CD4-positive, alpha-beta memory T cell (primary cell): ENCODE results near the gene EDDM13. TPM values are rescaled to one million over a fixed set of nuclear protein-coding genes. Genes with fewer than 3 reads are reported as not detected.
A peak's percentile ranks its signal among the peaks of the same experiment; 100 is the strongest.
"Not testable (repeated sequence)": the region's sequence is repeated elsewhere in the genome, so short reads cannot be mapped to it uniquely, and the experiment has no call there.

Experiments
- CTCF ChIA-PET: fragments of 350-600 bp; sonication (Branson Sonifier 250); formaldehyde crosslinking; loops from one replicate; lab custom pipeline; 2021; ENCODE audit warnings: inconsistent platforms; ENCODE audit not compliant: partially characterized antibody; lab: Charles Lee
- POLR2A ChIA-PET: fragments of 350-600 bp; sonication (Branson Sonifier 250); formaldehyde crosslinking; loops from one replicate; lab custom pipeline; 2021; ENCODE audit not compliant: partially characterized antibody; lab: Charles Lee
- DNase-seq, 5 donors: peaks; one replicate each; pipeline versions ENCODE4 v3.0.0 to v3.0.0-alpha.2; 2020 to 2022; ENCODE audit warnings: mixed read lengths in 1 of 5
- H3K27ac ChIP-seq: one replicate; pipeline ENCODE4 v1.7.0; 2013; ENCODE audit warnings: low read depth, low read length
- H3K27me3 ChIP-seq: 2 replicates; pipeline ENCODE4 v1.7.0; 2013; ENCODE audit warnings: mild to moderate bottlenecking, low read length, moderate library complexity; ENCODE audit not compliant: insufficient read depth
- H3K36me3 ChIP-seq: 2 replicates; pipeline ENCODE4 v1.7.0; 2013; ENCODE audit warnings: mild to moderate bottlenecking, low read length, moderate library complexity; ENCODE audit not compliant: insufficient read depth
- H3K4me1 ChIP-seq: 2 replicates; pipeline ENCODE4 v1.7.0; 2013; ENCODE audit warnings: mild to moderate bottlenecking, low read length, moderate library complexity; ENCODE audit not compliant: insufficient read depth
- H3K4me3 ChIP-seq, 2 donors: one replicate each; pipeline ENCODE4 v1.7.0; 2013; ENCODE audit warnings: low read length in 2 of 2, mild to moderate bottlenecking in 1 of 2
- H3K9me3 ChIP-seq, 2 donors: one replicate each; pipeline ENCODE4 v1.7.0; 2013; ENCODE audit warnings: low read length in 2 of 2, control low read depth in 1 of 2; ENCODE audit not compliant: control insufficient read depth in 1 of 2
- H3K27ac Mint-ChIP-seq, 7 donors: one replicate each; pipeline ENCODE4 v1.8.0; 2020 to 2021; ENCODE audit warnings: mixed read lengths in 7 of 7, mild to moderate bottlenecking in 6 of 7, inconsistent platforms in 3 of 7, moderate library complexity in 3 of 7
- H3K27me3 Mint-ChIP-seq, 2 donors: one replicate each; pipeline ENCODE4 v1.8.0; 2020 to 2021; ENCODE audit warnings: mixed read lengths in 2 of 2
- H3K36me3 Mint-ChIP-seq, 2 donors: one replicate each; pipeline ENCODE4 v1.8.0; 2020 to 2021; ENCODE audit warnings: mixed read lengths in 2 of 2, inconsistent platforms in 1 of 2, mild to moderate bottlenecking in 1 of 2
- H3K4me1 Mint-ChIP-seq, 4 donors: one replicate each; pipeline ENCODE4 v1.8.0; 2020 to 2021; ENCODE audit warnings: mixed read lengths in 4 of 4, mild to moderate bottlenecking in 1 of 4
- H3K4me3 Mint-ChIP-seq, 8 donors: one replicate each; pipeline ENCODE4 v1.8.0; 2020 to 2021; ENCODE audit warnings: mixed read lengths in 8 of 8, mild to moderate bottlenecking in 7 of 8, moderate library complexity in 6 of 8, inconsistent platforms in 3 of 8
- H3K9me3 Mint-ChIP-seq, 8 donors: one replicate each; pipeline ENCODE4 v1.8.0; 2020 to 2021; ENCODE audit warnings: mixed read lengths in 8 of 8, mild to moderate bottlenecking in 5 of 8, inconsistent platforms in 3 of 8, moderate library complexity in 1 of 8
- intact Hi-C: fragments of 100-400 bp; cut with micrococcal nuclease; formaldehyde crosslinking; loops from one replicate; pipeline ENCODE4 v1.15.1; 2023
- polyA plus RNA-seq, 2 donors: library from polyadenylated mRNA; unstranded; fragments of 300-500 nt; fragmentation: Illumina TruSeq; gene quantifications; one replicate each; pipeline ENCODE4 v1.2.3, GENCODE V29; 2021
- total RNA-seq, 2 experiments: library from RNA; stranded (reverse); gene quantifications; one replicate each; pipeline ENCODE4 v1.2.3, GENCODE V29; 2021

EDDM13 gene
- total RNA-seq (not detected), polyA plus RNA-seq (1 to 10 TPM in 1 of 2 donors, not detected in 1; 1.6 TPM)

- Histone ChIP-seq H3K27me3 (no peaks in the 10 kb centered on the region), H3K27ac (no peak within 1 kb of the TSS), H3K4me1 (no peaks in the 10 kb centered on the region), H3K9me3 (peaks cover 0 to 4% of the 10 kb centered on the region in 2 donors), H3K36me3 (no peaks in the 10 kb centered on the region), H3K4me3 (no peak within 1 kb of the TSS)
- Mint-ChIP-seq H3K27ac (no peak within 1 kb of the TSS), H3K4me1 (no peaks in the 10 kb centered on the region), H3K36me3 (peaks cover under 1 to 25% of the 10 kb centered on the region in 2 donors), H3K9me3 (peaks cover 0 to 2% (median 0%) of the 10 kb centered on the region in 8 donors), H3K4me3 (no peak within 1 kb of the TSS), H3K27me3 (no peaks in the 10 kb centered on the region)
- ChIA-PET CTCF (interaction anchor here (1.0 to 1.5 kb wide), 2 partner anchors 11 to 18 kb away, joined by 3 to 4 read pairs; no protein-coding TSS in a partner anchor), POLR2A (no interaction called here)
- intact Hi-C loops = no loop called here
- no peak for DNase-seq
These were observed at the start of gene EDDM13 for GRCh38 chr19:56272161-56272798. Gene EDDM13, plus strand, starts transcription at chr19:56272748. Its CDS starts 87 bp downstream, at chr19:56272835.

DNA sequence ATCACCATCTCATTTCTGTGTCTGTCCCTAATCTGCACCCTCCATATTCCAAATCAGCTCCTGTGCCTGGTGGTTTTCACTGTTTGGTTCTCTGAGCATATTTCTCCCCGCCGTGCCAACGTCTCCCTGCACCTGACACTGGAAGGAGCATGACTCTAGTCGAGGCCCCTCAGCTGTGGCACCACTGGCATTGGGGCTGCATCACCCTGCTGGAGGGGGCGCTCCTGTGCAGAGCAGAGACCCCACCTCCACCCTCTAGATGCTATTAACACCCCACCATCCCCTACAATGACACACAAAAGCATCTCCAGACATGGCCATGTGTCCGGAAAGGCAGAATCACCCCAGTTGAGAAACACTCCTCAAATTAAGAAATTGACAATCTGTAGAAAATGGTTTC is 49.6 kb upstream of the EDDM13 start:
- Mint-ChIP-seq H3K27me3 (peaks cover 2% of the 10 kb centered on the region in 2 donors), H3K36me3 (peaks cover 25 to 28% of the 10 kb centered on the region in 2 donors), H3K4me1 (peaks cover 0 to 3% (median 0%) of the 10 kb centered on the region in 4 donors), H3K4me3 (no peak overlapping the region), H3K27ac (peak overlapping the region in 1 of 7 donors; percentile 15), H3K9me3 (no peaks in the 10 kb centered on the region)
- POLR2A ChIA-PET = no interaction called here
- no peak overlapping the region for H3K4me3 ChIP-seq
- H3K27ac ChIP-seq = no peak overlapping the region
- CTCF ChIA-PET = no interaction called here
- intact Hi-C loops = no loop called here
- DNase-seq = no peak
- H3K36me3 ChIP-seq = no peaks in the 10 kb centered on the region
- H3K4me1 ChIP-seq = no peaks in the 10 kb centered on the region
- H3K27me3 ChIP-seq = no peaks in the 10 kb centered on the region
- H3K9me3 ChIP-seq = no peaks in the 10 kb centered on the region

DNA sequence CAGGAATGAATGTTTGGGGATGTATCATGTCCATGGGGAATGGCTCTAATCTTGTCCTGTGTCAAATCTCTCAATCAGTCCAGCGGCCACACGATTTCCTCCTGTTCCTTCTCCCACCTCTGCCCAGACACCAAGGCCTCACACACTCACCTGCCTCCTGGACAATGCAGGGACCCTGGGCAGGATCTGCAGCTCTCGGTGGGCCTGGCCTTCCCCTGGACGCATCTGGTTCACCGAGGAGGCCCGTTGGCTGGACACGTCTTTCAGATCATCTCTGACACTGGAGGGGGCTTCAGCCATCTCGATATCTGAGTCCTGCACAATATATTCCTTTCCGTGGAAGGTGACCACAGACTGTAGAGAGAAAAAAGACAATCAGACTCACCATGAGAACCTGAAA is 49.1 kb upstream of the EDDM13 start:
- no peaks in the 10 kb centered on the region for H3K9me3 ChIP-seq
- ChIA-PET CTCF (no interaction called here), POLR2A (no interaction called here)
- Mint-ChIP-seq H3K27ac (no peak overlapping the region), H3K36me3 (peaks cover 25 to 26% of the 10 kb centered on the region in 2 donors), H3K4me1 (no peaks in the 10 kb centered on the region), H3K27me3 (peaks cover 0 to 2% of the 10 kb centered on the region in 2 donors), H3K4me3 (no peak overlapping the region), H3K9me3 (no peaks in the 10 kb centered on the region)
- intact Hi-C loops = no loop called here
- H3K27me3 ChIP-seq = no peaks in the 10 kb centered on the region
- no peak for DNase-seq
- no peak overlapping the region for H3K27ac ChIP-seq
- no peaks in the 10 kb centered on the region for H3K36me3 ChIP-seq
- H3K4me3 ChIP-seq = no peak overlapping the region
- H3K4me1 ChIP-seq = no peaks in the 10 kb centered on the region

- Mint-ChIP-seq H3K4me3 (no peak overlapping the region), H3K9me3 (no peaks in the 10 kb centered on the region), H3K36me3 (peaks cover 0 to 10% of the 10 kb centered on the region in 2 donors), H3K4me1 (no peaks in the 10 kb centered on the region), H3K27me3 (no peaks in the 10 kb centered on the region), H3K27ac (no peak overlapping the region)
- H3K27me3 ChIP-seq = no peaks in the 10 kb centered on the region
- H3K36me3 ChIP-seq = no peaks in the 10 kb centered on the region
- intact Hi-C loops = no loop called here
- H3K4me1 ChIP-seq = no peaks in the 10 kb centered on the region
- H3K4me3 ChIP-seq = no peak overlapping the region
- DNase-seq = no peak
- H3K9me3 ChIP-seq = no peaks in the 10 kb centered on the region
- POLR2A ChIA-PET = no interaction called here
- CTCF ChIA-PET = no interaction called here
- H3K27ac ChIP-seq = no peak overlapping the region
These were observed 27.3 kb upstream of the EDDM13 start for GRCh38 chr19:56245121-56245740.

DNA sequence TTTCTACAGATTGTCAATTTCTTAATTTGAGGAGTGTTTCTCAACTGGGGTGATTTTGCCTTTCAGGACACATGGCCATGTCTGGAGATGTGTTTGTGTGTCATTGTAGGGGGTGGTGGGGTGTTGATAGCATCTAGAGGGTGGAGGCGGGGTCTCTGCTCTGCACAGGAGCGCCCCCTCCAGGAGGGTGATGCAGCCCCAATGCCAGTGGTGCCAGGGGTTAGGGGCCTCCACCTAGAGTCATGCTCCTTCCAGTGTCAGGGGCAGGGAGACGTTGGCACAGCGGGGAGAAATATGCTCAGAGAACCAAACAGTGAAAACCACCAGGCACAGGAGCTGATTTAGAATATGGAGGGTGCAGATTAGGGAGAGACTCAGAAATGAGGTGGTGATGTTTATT is 26.8 kb upstream of the EDDM13 start:
- peak overlapping the region in 1 of 7 donors; percentile 45 for H3K27ac Mint-ChIP-seq
- H3K36me3 Mint-ChIP-seq = peaks cover 0 to 10% of the 10 kb centered on the region in 2 donors
- H3K27me3 ChIP-seq, H3K27ac ChIP-seq, H3K4me1 Mint-ChIP-seq, DNase-seq, H3K4me1 ChIP-seq, CTCF ChIA-PET, H3K36me3 ChIP-seq, POLR2A ChIA-PET, H3K9me3 Mint-ChIP-seq, H3K4me3 ChIP-seq, H3K4me3 Mint-ChIP-seq, H3K9me3 ChIP-seq, intact Hi-C loops, H3K27me3 Mint-ChIP-seq: not testable (repeated sequence)

- POLR2A ChIA-PET, H3K4me1 Mint-ChIP-seq, H3K9me3 Mint-ChIP-seq, H3K27me3 Mint-ChIP-seq, H3K27ac ChIP-seq, H3K27me3 ChIP-seq, DNase-seq, H3K9me3 ChIP-seq, H3K4me1 ChIP-seq, H3K36me3 ChIP-seq, H3K27ac Mint-ChIP-seq, H3K4me3 Mint-ChIP-seq, intact Hi-C loops, H3K4me3 ChIP-seq, H3K36me3 Mint-ChIP-seq: not testable (repeated sequence)
- CTCF ChIA-PET = interaction anchor here (0.9 kb wide), 1 partner anchor 172 kb away, joined by 3 read pairs; no protein-coding TSS in a partner anchor
These were observed 23.7 kb upstream of the EDDM13 start for GRCh38 chr19:56248736-56249338.
